ENCODE data around the gene CD101. TPM values are rescaled to one million over a fixed set of nuclear protein-coding genes. Genes with fewer than 3 reads are reported as not detected.

Gene CD101
- polyA plus RNA-seq, 2 donors, result 1.5 to 2.9 TPM

GRCh38 chr1:117058810-117059209 is 57.2 kb downstream of the CD101 start:
- Histone ChIP-seq H3K27ac (ENCODE audit: low read depth in 2 of 2, low read length in 1 of 2) (peak overlapping the region in 1 of 2 donors; percentile 42), H3K36me3 (ENCODE audit: control insufficient read depth in 2 of 2, insufficient read depth in 2 of 2, low read length in 1 of 2) (no peaks in the 10 kb centered on the region), H3K27me3 (ENCODE audit: control insufficient read depth in 1 of 2, insufficient read depth in 2 of 2, low read length in 2 of 2) (no peaks in the 10 kb centered on the region), H3K4me3 (ENCODE audit: low read depth in 1 of 2, low read length in 2 of 2) (peak overlapping the region in 1 of 2 donors; percentile 63), H3K4me1 (ENCODE audit: control insufficient read depth in 2 of 2, insufficient read depth in 2 of 2, low read length in 1 of 2) (no peaks in the 10 kb centered on the region), H3K9me3 (ENCODE audit: control insufficient read depth in 2 of 2, insufficient read depth in 1 of 2, low read depth in 1 of 2, low read length in 1 of 2) (no peaks in the 10 kb centered on the region)
- 33 to 34% methylated on average over 4 of the region's 4 CpGs for WGBS, 2 donors

DNA sequence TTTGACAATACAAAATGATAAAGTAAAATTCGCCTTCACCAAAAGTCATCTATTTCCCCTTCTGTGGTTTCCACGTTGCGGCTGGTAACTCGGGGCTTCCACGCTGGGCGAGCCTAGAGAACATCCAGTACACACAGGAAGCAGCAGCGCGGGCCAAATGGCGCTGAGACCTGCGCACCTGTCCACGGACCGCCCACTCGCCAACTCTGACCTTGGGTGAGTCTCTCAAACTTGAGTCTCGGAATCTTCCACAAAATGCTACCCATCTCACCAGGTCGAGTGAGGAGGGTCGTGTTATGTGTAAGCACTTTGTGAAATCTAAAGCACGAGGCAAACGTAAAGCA is 57.7 kb downstream of the CD101 start:
- H3K4me1 ChIP-seq (ENCODE audit: control insufficient read depth in 2 of 2, insufficient read depth in 2 of 2, low read length in 1 of 2), result no peaks in the 10 kb centered on the region
- WGBS, 2 donors, result 0 to 2% methylated on average over 18 of the region's 18 CpGs
- peak overlapping the region; percentile 63 to 74 for H3K4me3 ChIP-seq (ENCODE audit: low read depth in 1 of 2, low read length in 2 of 2)
- no peaks in the 10 kb centered on the region for H3K27me3 ChIP-seq (ENCODE audit: control insufficient read depth in 1 of 2, insufficient read depth in 2 of 2, low read length in 2 of 2)
- H3K9me3 ChIP-seq (ENCODE audit: control insufficient read depth in 2 of 2, insufficient read depth in 1 of 2, low read depth in 1 of 2, low read length in 1 of 2), result no peaks in the 10 kb centered on the region
- no peaks in the 10 kb centered on the region for H3K36me3 ChIP-seq (ENCODE audit: control insufficient read depth in 2 of 2, insufficient read depth in 2 of 2, low read length in 1 of 2)
- H3K27ac ChIP-seq (ENCODE audit: low read depth in 2 of 2, low read length in 1 of 2), result peak overlapping the region; percentile 88 to 94

GRCh38 chr1:117059678-117060440 is 58.3 kb downstream of the CD101 start, which contains the start of gene TTF2:
Gene TTF2 (plus strand): TSS chr1:117060326. CDS start chr1:117060347, 21 bp downstream.
- WGBS, 2 donors, result 0% methylated on average over 48 of the region's 48 CpGs

GRCh38 chr1:117060441-117061317 is 59.1 kb downstream of the CD101 start:
- peak overlapping the region; percentile 81 to 84 for H3K27ac ChIP-seq (ENCODE audit: low read depth in 2 of 2, low read length in 1 of 2)
- 20 to 21% methylated on average over 41 to 42 of the region's 42 CpGs for WGBS, 2 donors
- H3K9me3 ChIP-seq (ENCODE audit: control insufficient read depth in 2 of 2, insufficient read depth in 1 of 2, low read depth in 1 of 2, low read length in 1 of 2), result no peaks in the 10 kb centered on the region
- no peaks in the 10 kb centered on the region for H3K4me1 ChIP-seq (ENCODE audit: control insufficient read depth in 2 of 2, insufficient read depth in 2 of 2, low read length in 1 of 2)
- H3K4me3 ChIP-seq (ENCODE audit: low read depth in 1 of 2, low read length in 2 of 2), result peak overlapping the region; percentile 63 to 74
- H3K27me3 ChIP-seq (ENCODE audit: control insufficient read depth in 1 of 2, insufficient read depth in 2 of 2, low read length in 2 of 2), result no peaks in the 10 kb centered on the region
- no peaks in the 10 kb centered on the region for H3K36me3 ChIP-seq (ENCODE audit: control insufficient read depth in 2 of 2, insufficient read depth in 2 of 2, low read length in 1 of 2)

More at GRCh38 chr1:117059678-117060440, 58.3 kb downstream of the CD101 start, which contains the start of gene TTF2:
- no peaks in the 10 kb centered on the region for H3K4me1 ChIP-seq (ENCODE audit: control insufficient read depth in 2 of 2, insufficient read depth in 2 of 2, low read length in 1 of 2)
- no peaks in the 10 kb centered on the region for H3K9me3 ChIP-seq (ENCODE audit: control insufficient read depth in 2 of 2, insufficient read depth in 1 of 2, low read depth in 1 of 2, low read length in 1 of 2)
- no peaks in the 10 kb centered on the region for H3K36me3 ChIP-seq (ENCODE audit: control insufficient read depth in 2 of 2, insufficient read depth in 2 of 2, low read length in 1 of 2)
- peak within 1 kb of the TSS; percentile 63 to 74 for H3K4me3 ChIP-seq (ENCODE audit: low read depth in 1 of 2, low read length in 2 of 2)
- no peaks in the 10 kb centered on the region for H3K27me3 ChIP-seq (ENCODE audit: control insufficient read depth in 1 of 2, insufficient read depth in 2 of 2, low read length in 2 of 2)
- peak within 1 kb of the TSS; percentile 88 to 94 for H3K27ac ChIP-seq (ENCODE audit: low read depth in 2 of 2, low read length in 1 of 2)

DNA sequence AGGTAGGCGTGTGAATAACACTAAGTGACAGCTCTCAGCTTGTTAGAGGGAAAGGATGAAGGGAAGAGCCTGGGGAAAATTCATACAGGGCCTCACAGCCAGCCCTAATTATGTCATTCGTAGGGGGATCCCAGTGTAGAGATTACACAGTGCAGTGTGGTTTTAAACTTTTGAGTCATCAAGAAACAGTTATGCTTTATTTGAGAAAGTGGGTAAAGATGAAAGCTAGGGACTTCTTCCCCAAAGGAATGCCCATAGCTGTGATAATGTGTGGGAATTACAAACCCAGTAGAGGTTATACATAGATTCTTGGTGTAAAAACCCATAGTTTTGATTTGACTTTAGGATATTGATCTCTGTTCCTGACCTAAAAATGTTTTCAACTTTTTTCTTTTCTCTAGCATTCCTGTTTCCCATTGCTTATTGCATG is 60.4 kb downstream of the CD101 start:
- 52 to 68% methylated on average over 2 of the region's 2 CpGs for WGBS, 2 donors
- Histone ChIP-seq H3K27me3 (ENCODE audit: control insufficient read depth in 1 of 2, insufficient read depth in 2 of 2, low read length in 2 of 2) (no peaks in the 10 kb centered on the region), H3K4me1 (ENCODE audit: control insufficient read depth in 2 of 2, insufficient read depth in 2 of 2, low read length in 1 of 2) (no peaks in the 10 kb centered on the region), H3K27ac (ENCODE audit: low read depth in 2 of 2, low read length in 1 of 2) (no peak overlapping the region), H3K9me3 (ENCODE audit: control insufficient read depth in 2 of 2, insufficient read depth in 1 of 2, low read depth in 1 of 2, low read length in 1 of 2) (no peaks in the 10 kb centered on the region), H3K36me3 (ENCODE audit: control insufficient read depth in 2 of 2, insufficient read depth in 2 of 2, low read length in 1 of 2) (no peaks in the 10 kb centered on the region), H3K4me3 (ENCODE audit: low read depth in 1 of 2, low read length in 2 of 2) (no peak overlapping the region)

- Histone ChIP-seq H3K4me1 (ENCODE audit: control insufficient read depth in 2 of 2, insufficient read depth in 2 of 2, low read length in 1 of 2) (no peaks in the 10 kb centered on the region), H3K27me3 (ENCODE audit: control insufficient read depth in 1 of 2, insufficient read depth in 2 of 2, low read length in 2 of 2) (no peaks in the 10 kb centered on the region), H3K27ac (ENCODE audit: low read depth in 2 of 2, low read length in 1 of 2) (no peak overlapping the region), H3K36me3 (ENCODE audit: control insufficient read depth in 2 of 2, insufficient read depth in 2 of 2, low read length in 1 of 2) (no peaks in the 10 kb centered on the region), H3K4me3 (ENCODE audit: low read depth in 1 of 2, low read length in 2 of 2) (no peak overlapping the region), H3K9me3 (ENCODE audit: control insufficient read depth in 2 of 2, insufficient read depth in 1 of 2, low read depth in 1 of 2, low read length in 1 of 2) (no peaks in the 10 kb centered on the region)
- 63 to 66% methylated on average over 6 of the region's 6 CpGs for WGBS, 2 donors
Measured at GRCh38 chr1:117066367-117066766, 64.8 kb downstream of the CD101 start.

- Histone ChIP-seq H3K36me3 (ENCODE audit: control insufficient read depth in 2 of 2, insufficient read depth in 2 of 2, low read length in 1 of 2) (no peaks in the 10 kb centered on the region), H3K27ac (ENCODE audit: low read depth in 2 of 2, low read length in 1 of 2) (no peak overlapping the region), H3K4me1 (ENCODE audit: control insufficient read depth in 2 of 2, insufficient read depth in 2 of 2, low read length in 1 of 2) (no peaks in the 10 kb centered on the region), H3K4me3 (ENCODE audit: low read depth in 1 of 2, low read length in 2 of 2) (no peak overlapping the region), H3K27me3 (ENCODE audit: control insufficient read depth in 1 of 2, insufficient read depth in 2 of 2, low read length in 2 of 2) (no peaks in the 10 kb centered on the region), H3K9me3 (ENCODE audit: control insufficient read depth in 2 of 2, insufficient read depth in 1 of 2, low read depth in 1 of 2, low read length in 1 of 2) (no peaks in the 10 kb centered on the region)
- WGBS, 2 donors, result 62% methylated on average over 6 of the region's 6 CpGs
Measured at GRCh38 chr1:117067533-117068370, 66.2 kb downstream of the CD101 start.

DNA sequence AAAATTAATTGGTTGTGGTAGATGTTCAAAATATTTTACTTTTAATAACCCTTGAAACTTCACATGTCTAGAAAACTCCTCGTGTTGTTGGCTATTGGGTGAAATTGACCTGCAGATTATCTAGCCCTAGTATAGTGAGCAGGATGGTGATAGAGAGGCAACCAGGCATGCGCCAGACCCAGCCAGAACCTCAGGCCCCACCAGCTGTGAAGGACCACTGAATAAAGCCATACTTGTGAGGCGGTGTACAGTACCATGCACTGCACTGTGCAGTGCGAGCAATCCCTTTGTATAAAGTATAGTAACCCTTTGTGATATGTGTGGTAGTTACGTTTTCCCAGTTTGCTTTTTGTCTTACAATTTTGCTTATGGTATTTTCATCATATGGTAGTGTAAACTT is 67.0 kb downstream of the CD101 start:
- WGBS, 2 donors, result 94 to 96% methylated on average over 5 of the region's 5 CpGs
- no peaks in the 10 kb centered on the region for H3K27me3 ChIP-seq (ENCODE audit: control insufficient read depth in 1 of 2, insufficient read depth in 2 of 2, low read length in 2 of 2)
- no peak overlapping the region for H3K4me3 ChIP-seq (ENCODE audit: low read depth in 1 of 2, low read length in 2 of 2)
- no peak overlapping the region for H3K27ac ChIP-seq (ENCODE audit: low read depth in 2 of 2, low read length in 1 of 2)
- no peaks in the 10 kb centered on the region for H3K36me3 ChIP-seq (ENCODE audit: control insufficient read depth in 2 of 2, insufficient read depth in 2 of 2, low read length in 1 of 2)
- H3K9me3 ChIP-seq (ENCODE audit: control insufficient read depth in 2 of 2, insufficient read depth in 1 of 2, low read depth in 1 of 2, low read length in 1 of 2), result no peaks in the 10 kb centered on the region
- H3K4me1 ChIP-seq (ENCODE audit: control insufficient read depth in 2 of 2, insufficient read depth in 2 of 2, low read length in 1 of 2), result no peaks in the 10 kb centered on the region

GRCh38 chr1:117069220-117069844 is 67.8 kb downstream of the CD101 start:
- H3K27ac ChIP-seq (ENCODE audit: low read depth in 2 of 2, low read length in 1 of 2), result no peak overlapping the region
- H3K36me3 ChIP-seq (ENCODE audit: control insufficient read depth in 2 of 2, insufficient read depth in 2 of 2, low read length in 1 of 2), result no peaks in the 10 kb centered on the region
- H3K4me1 ChIP-seq (ENCODE audit: control insufficient read depth in 2 of 2, insufficient read depth in 2 of 2, low read length in 1 of 2), result no peaks in the 10 kb centered on the region
- no peaks in the 10 kb centered on the region for H3K27me3 ChIP-seq (ENCODE audit: control insufficient read depth in 1 of 2, insufficient read depth in 2 of 2, low read length in 2 of 2)
- no peak overlapping the region for H3K4me3 ChIP-seq (ENCODE audit: low read depth in 1 of 2, low read length in 2 of 2)
- 88 to 92% methylated on average over 4 of the region's 4 CpGs for WGBS, 2 donors
- H3K9me3 ChIP-seq (ENCODE audit: control insufficient read depth in 2 of 2, insufficient read depth in 1 of 2, low read depth in 1 of 2, low read length in 1 of 2), result no peaks in the 10 kb centered on the region

All from esophagus (tissue), 2 donors.